GM04504 (cell line): ENCODE results near the gene POLR3C.
"Not testable (repeated sequence)": the region's sequence is repeated elsewhere in the genome, so short reads cannot be mapped to it uniquely, and the experiment has no call there.

Experiments used
- DNase-seq: peaks from one replicate; pipeline ENCODE4 v3.0.0-alpha.2; 2012; ENCODE audit warnings: low read depth

The POLR3C gene

DNA sequence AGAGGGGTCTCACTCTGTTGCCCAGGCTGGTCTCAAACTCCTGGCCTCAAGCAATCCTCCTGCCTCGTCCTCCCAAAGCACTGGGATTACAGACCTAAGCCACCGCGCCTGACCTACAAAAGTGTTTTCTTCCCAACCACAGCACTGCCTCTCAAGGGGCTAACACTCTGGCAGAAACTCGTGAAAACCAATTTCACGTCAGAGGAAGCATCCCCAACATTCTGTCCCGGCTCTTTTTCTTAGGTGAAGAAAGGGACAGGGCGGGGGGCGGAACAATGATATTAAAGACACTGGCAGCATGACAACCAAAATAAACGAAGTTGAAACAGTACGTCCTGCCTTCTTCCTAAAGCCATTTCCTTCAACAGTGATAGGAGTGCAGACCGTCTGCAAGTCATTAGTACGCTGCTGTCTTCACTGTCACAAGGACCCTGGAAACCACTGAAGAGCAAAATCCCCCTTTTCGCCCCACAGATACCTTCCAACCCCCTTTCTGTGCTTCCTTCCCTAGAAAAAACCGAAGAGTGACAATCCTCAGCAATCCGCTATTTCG, 1.1 kb upstream of the POLR3C start:
- not testable (repeated sequence) for DNase-seq

GRCh38 chr1:145824499-145824842, 471 bp downstream of the POLR3C start:
- no peak for DNase-seq

GRCh38 chr1:145826030-145826429, 2.0 kb downstream of the POLR3C start:
- no peak for DNase-seq

- DNase-seq = no peak
These were observed 4.0 kb downstream of the POLR3C start for GRCh38 chr1:145827966-145828365.

GRCh38 chr1:145828367-145829026, 4.5 kb downstream of the POLR3C start:
- DNase-seq = no peak

DNA sequence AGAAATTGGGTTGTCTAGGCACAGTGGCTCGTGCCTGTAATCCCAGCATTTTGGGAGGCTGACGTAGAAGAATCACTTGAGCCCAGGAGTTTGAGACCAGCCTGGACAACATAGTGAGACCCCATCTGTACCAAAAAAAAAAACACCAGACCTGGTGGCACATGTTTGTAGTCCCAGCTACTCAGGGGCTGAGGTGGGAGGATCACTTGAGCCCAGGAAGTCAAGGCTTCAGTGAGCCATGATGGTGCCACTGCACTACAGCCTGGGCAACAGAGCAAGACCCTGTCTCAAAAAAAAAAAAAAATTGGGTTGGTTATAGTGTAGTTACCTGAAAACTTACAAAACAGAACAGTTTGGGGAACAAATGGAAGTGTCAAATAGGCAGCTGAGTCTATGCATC, 6.8 kb downstream of the POLR3C start:
- DNase-seq = not testable (repeated sequence)

- DNase-seq = no peak
These were observed 13.7 kb downstream of the POLR3C start for GRCh38 chr1:145837656-145838055.

GRCh38 chr1:145843031-145843430, 19.0 kb downstream of the POLR3C start:
- no peak for DNase-seq

DNA sequence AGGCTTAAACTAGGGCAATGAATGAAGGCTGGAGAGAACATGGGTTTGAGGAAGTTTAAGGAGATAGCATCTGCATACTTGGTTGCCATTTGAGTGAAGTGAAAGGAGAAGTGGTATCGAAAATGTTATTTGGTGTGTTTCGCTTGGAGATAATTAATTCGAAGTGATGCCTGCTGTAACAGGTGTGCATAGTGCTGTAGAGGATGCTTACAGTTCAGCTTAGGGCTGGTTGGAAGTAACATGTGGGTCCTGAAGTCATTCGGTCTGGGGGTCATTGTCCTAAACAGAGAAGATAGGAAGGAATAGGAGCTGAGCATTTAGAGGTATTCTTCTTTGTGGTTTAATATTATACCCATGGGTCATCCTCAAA, 21.1 kb downstream of the POLR3C start:
- no peak for DNase-seq

DNA sequence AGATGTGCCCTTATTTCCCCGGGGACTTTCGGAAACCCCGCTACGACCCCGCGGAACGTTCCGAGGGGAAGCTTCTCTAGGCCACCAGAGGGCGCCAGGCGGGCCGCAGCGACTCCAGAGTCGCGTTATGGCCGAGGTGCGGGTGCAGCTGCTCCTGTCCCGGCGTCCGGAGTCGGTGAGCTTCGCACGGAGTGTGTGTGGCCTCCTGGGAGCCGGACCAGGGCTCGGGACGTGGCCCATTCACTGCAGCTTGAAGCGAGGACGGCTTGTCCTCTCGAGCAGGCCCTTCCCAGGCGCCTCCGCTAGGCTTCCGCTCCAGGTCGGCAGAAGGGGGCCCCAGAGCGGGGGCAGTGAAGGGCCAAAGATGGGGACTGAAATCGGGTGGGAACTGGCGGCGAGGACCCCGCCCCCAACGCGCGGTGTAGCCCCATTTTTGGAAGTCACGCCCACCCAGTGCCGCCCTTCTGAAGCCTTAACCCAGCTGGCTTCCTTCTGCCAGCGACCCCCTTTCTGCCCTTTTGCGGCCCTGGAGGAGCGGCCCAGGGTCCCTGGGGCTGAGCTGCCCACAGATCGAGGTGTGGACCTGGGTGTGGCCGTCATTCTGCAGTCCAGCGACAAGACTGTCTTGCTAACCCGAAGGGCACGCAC, 21.6 kb downstream of the POLR3C start, which contains the start of gene NUDT17:
Gene NUDT17 (plus strand): TSS at position 117 of the 648 bp plus-strand sequence. CDS start 11 bp downstream, at position 128.
- DNase-seq = peak; percentile 51

GRCh38 chr1:145846201-145846612, 22.2 kb downstream of the POLR3C start:
- no peak for DNase-seq

- DNase-seq = no peak
These were observed 23.8 kb downstream of the POLR3C start for GRCh38 chr1:145847827-145848226.

DNA sequence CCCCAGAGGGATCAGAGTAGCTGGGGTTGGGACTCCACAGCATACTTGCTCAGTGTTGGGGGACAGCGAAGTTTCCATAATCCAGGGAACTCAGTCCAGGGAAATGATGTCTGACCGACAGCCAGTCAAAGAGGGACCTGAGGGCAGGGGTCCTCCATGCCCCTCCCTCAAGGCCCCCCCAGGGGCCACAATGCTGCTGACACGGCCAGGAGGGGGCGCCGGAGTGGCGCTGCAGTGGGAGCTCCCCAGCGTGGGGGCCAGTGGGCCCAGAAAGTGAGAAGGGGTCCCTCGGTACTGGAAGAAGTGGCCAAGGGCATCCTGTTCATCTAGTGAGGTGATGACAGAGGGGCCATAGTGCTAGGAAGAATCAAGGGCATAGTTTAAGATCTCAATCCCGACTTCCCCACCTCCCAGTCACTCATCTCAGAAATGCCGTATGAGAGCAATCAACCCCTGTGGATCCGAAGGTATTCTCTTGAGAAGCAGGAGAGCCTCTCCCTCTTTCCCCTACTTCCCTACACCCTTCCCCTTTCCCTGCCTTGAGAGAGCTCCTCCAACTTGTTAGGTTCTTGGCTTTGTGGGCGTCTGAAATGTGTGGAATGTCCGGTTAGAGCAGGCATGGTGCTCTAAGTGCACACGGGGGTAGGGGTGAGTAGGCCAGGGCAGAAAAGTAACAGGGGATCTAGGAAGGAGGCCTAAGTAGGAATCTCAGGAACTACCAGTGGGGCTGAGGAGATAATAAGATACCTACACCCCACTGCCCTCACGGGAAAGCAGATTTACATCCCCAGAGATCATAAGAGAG, 25.6 kb downstream of the POLR3C start:
- DNase-seq = no peak

DNA sequence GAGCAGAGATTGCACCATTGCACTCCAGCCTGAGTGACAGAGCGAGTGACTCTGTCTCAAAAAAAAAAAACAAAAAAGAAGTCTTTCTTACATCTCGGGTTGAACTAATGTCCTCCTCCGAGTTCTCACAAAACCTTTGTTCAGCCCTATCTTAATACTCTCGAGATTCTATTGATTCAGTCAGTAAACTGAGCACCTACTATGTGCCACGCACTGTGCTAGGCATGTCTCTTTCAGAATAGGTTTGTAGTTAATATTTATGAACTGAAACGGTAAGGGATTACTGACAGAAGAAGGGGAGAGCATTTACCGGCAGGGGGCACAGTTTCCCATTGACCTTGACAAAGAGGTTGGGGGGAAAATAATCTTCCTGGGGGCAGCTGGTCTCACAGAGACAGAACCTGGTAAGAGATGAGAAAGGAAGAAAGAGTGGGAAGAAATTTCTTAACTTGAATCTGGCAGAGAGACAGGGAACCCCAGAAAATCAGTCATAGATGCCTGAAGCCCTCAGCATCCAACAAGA, 31.5 kb downstream of the POLR3C start:
- DNase-seq = no peak

- DNase-seq = no peak
These were observed 33.2 kb downstream of the POLR3C start for GRCh38 chr1:145857170-145857569.

GRCh38 chr1:145858238-145858900, 34.4 kb downstream of the POLR3C start:
- DNase-seq = no peak

DNA sequence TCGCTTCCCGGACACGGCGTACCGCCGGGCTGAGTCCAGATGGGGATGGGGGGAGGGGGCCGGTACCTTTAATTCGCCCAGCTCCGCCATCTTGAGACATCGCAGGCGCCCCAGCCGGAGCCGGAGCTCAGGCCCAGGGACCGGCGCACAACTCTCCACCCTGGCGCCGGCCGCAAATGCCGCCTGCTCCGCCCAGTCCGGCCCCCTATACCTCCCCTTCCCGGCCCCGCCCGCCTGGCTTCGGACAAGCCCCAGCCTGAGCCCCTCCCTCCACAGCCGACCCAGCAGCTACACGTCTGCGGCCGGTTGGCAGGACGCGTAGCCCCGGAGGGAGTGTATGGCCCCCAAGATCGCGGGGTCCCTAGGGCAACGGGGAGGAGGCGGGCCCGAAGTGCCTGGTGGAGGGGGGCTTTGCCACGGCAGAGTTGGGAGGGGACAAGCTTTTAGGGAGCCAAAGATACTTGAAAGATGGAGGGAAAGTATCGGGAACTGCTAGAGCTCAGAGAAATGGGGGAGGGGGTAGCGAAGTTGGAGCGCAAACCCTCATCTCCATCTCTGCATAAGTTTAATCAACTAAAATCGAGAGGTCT, 35.0 kb downstream of the POLR3C start, which contains the start of gene PIAS3:
Gene PIAS3 (minus strand): TSS at position 181 of the 590 bp plus-strand sequence. CDS start 91 bp downstream, at position 90.
- DNase-seq = peak; percentile 87

DNA sequence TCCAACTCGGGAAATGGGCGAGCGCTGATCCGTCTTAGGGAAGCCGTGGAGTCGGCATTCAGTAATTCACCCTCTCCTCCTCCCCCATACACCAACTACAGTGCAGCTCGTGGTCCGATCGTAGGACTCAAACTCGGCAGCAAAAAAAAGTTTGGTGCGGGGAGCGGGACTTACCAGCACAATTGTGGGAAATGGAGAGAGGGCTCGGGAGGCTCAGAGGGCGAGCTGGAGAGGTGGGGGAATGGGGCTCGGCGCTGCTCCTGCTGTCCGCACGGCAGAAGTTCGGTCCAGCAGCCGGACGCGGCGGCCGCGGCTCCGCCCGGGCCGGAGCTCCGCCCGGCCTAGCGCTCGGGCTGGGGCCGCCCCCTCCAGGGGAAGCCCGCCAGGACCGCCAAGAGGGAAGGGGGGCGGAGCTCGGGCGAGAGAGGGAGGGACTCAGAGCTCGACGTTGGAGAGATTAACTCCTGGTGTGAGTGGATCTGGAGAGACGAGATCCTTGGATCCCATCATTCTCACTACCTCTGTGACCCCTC, 35.6 kb downstream of the POLR3C start:
- peak; percentile 77 for DNase-seq

DNA sequence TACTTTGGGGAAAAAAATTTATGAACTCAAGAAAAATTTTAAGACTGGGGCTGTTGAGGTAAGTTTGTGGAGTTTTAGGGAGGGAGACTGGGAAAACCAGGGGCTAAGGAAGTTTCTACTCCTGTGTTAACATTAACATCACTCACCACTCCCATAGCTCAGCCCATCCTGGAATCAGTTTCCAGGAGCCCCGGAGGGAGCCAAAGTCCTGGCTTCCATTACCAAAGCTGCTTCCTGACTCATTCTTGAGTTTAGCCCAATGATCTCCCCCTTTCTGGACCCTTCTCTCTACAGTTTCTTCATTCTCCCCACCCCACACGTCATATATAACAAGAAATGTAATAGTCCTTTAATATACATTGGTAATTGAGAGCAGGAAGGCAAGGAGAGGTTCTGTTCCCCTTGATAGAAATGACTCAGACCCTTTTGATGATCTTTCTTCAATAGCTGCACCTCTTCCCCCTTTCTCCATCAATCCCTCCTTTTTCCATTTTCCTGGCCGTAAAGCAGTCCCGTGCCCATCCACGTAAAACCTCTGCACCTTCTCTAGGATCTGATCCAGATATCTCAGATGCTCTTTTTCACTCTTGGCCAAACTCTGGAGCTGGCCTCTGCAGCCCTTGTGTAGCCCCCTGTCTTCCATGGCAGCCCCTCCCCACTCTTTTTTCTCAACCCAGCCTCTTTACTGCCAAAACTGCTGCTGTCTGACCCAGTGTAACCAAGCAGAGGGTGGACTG, 39.5 kb downstream of the POLR3C start:
- no peak for DNase-seq

DNA sequence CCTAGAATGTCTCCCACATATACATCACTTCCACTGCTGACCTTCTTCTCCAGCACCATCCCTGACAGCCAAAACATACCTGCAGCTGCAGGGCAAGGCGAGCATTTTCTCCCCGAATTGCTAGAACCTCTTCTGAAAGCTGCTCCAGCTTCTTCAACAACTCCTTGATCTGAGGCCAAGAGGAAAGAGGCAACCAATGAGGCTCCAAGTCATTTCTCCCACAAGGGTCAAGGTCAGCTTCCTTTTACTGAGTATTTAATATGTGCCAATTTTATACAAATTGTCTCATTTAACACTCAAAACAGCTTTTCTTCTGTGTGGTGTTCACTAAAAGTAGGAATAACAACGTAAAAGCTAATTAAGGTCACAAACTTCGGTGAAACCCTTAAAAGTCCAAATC, 44.2 kb downstream of the POLR3C start:
- DNase-seq = no peak
